CD14-positive monocyte (primary cell): ENCODE results near the gene PIGO. TPM values are rescaled to one million over a fixed set of nuclear protein-coding genes. Genes with fewer than 3 reads are reported as not detected.

ENCODE experiments used
- DNase-seq, 3 donors: peaks; one replicate each; pipeline ENCODE4 v3.0.0-alpha.2; 2011 to 2022
- H2AFZ ChIP-seq: 2 replicates; pipeline ENCODE4 v1.6.0; 2012; ENCODE audit warnings: mild to moderate bottlenecking, low read depth, low read length, inconsistent platforms; ENCODE audit not compliant: insufficient read depth, poor library complexity, severe bottlenecking
- H3K27ac ChIP-seq, 2 donors: 1 replicate in 1 of 2; 2 replicates in 1 of 2; pipeline ENCODE4 v1.5.1; 2012 to 2013; ENCODE audit warnings: low read length in 2 of 2, control low read depth in 1 of 2, inconsistent platforms in 1 of 2, low read depth in 1 of 2, mild to moderate bottlenecking in 1 of 2
- H3K27me3 ChIP-seq, 2 donors: one replicate each; pipeline versions ENCODE4 v1.6.0 to v1.6.1; 2011 to 2013; ENCODE audit warnings: low read length in 2 of 2; ENCODE audit not compliant: control insufficient read depth in 2 of 2, insufficient read depth in 2 of 2
- H3K36me3 ChIP-seq, 2 donors: replicated peaks in 1 of 2; 1 replicate in 1 of 2; 2 replicates in 1 of 2; pipeline versions ENCODE4 v1.5.1 to v1.6.1; 2012 to 2013; ENCODE audit warnings: low read length in 2 of 2, control low read depth in 1 of 2, inconsistent platforms in 1 of 2, mild to moderate bottlenecking in 1 of 2; ENCODE audit not compliant: insufficient read depth in 2 of 2, control insufficient read depth in 1 of 2
- H3K4me1 ChIP-seq, 2 donors: 1 replicate in 1 of 2; 2 replicates in 1 of 2; pipeline versions ENCODE4 v1.5.1 to v1.6.1; 2012 to 2013; ENCODE audit warnings: low read length in 2 of 2, control low read depth in 1 of 2, inconsistent platforms in 1 of 2, mild to moderate bottlenecking in 1 of 2, moderate library complexity in 1 of 2; ENCODE audit not compliant: insufficient read depth in 2 of 2, control insufficient read depth in 1 of 2
- H3K4me2 ChIP-seq: replicated peaks from 2 replicates; pipeline ENCODE3; 2012; ENCODE audit warnings: low read length, moderate library complexity, mild to moderate bottlenecking; ENCODE audit not compliant: poor library complexity, severe bottlenecking; ENCODE audit errors: extremely low read depth
- H3K4me3 ChIP-seq, 3 experiments: fragments of 200-600 bp in 1 of 3; sonication (generic) in 1 of 3; replicated peaks in 1 of 3; 1 replicate in 2 of 3; 2 replicates in 1 of 3; pipeline ENCODE4 v1.5.1; 2011 to 2013; ENCODE audit warnings: low read length in 3 of 3, mild to moderate bottlenecking in 3 of 3, control low read depth in 2 of 3, low read depth in 2 of 3, inconsistent platforms in 1 of 3, moderate library complexity in 1 of 3
- H3K79me2 ChIP-seq: 2 replicates; pipeline ENCODE4 v1.6.0; 2012; ENCODE audit warnings: mild to moderate bottlenecking, control low read depth, inconsistent platforms, low read length, moderate library complexity; ENCODE audit not compliant: insufficient read depth
- H3K9ac ChIP-seq: 2 replicates; pipeline ENCODE4 v1.6.0; 2017; ENCODE audit warnings: low read length, mild to moderate bottlenecking; ENCODE audit not compliant: insufficient read depth, poor library complexity, severe bottlenecking
- H3K9me3 ChIP-seq, 2 donors: replicated peaks in 1 of 2; 1 replicate in 1 of 2; 2 replicates in 1 of 2; pipeline versions ENCODE4 v1.5.1 to v1.6.1; 2012 to 2013; ENCODE audit warnings: low read length in 2 of 2, control low read depth in 1 of 2; ENCODE audit not compliant: control insufficient read depth in 1 of 2, insufficient read depth in 1 of 2
- H4K20me1 ChIP-seq: 2 replicates; pipeline ENCODE4 v1.6.0; 2012; ENCODE audit warnings: mild to moderate bottlenecking, low read length, control low read depth, moderate library complexity; ENCODE audit not compliant: insufficient read depth
- H3K27ac Mint-ChIP-seq, 7 donors: one replicate each; pipeline ENCODE4 v1.8.0; 2020; ENCODE audit warnings: mild to moderate bottlenecking in 7 of 7, mixed read lengths in 7 of 7, moderate library complexity in 6 of 7, inconsistent platforms in 2 of 7
- H3K27me3 Mint-ChIP-seq, 3 donors: one replicate each; pipeline ENCODE4 v1.8.0; 2021 to 2022; ENCODE audit warnings: low read depth in 3 of 3, mild to moderate bottlenecking in 3 of 3, mixed read lengths in 3 of 3, moderate library complexity in 3 of 3, inconsistent platforms in 1 of 3
- H3K36me3 Mint-ChIP-seq, 2 donors: one replicate each; pipeline ENCODE4 v1.8.0; 2020; ENCODE audit warnings: mixed read lengths in 2 of 2, inconsistent platforms in 1 of 2, mild to moderate bottlenecking in 1 of 2
- H3K4me1 Mint-ChIP-seq: one replicate; pipeline ENCODE4 v1.8.0; 2020; ENCODE audit warnings: mild to moderate bottlenecking, mixed read lengths
- H3K4me3 Mint-ChIP-seq, 2 donors: one replicate each; pipeline ENCODE4 v1.8.0; 2020; ENCODE audit warnings: mild to moderate bottlenecking in 2 of 2, mixed read lengths in 2 of 2, moderate library complexity in 1 of 2
- H3K9me3 Mint-ChIP-seq, 7 donors: one replicate each; pipeline ENCODE4 v1.8.0; 2020 to 2022; ENCODE audit warnings: mixed read lengths in 7 of 7, mild to moderate bottlenecking in 6 of 7, moderate library complexity in 6 of 7, inconsistent platforms in 2 of 7
- CTCF ChIP-seq: fragments of 200-600 bp; IDR thresholded peaks from one replicate; pipeline ENCODE4 v1.8.0; 2022; ENCODE audit warnings: antibody characterized with exemption, mild to moderate bottlenecking
- WGBS: methylation state at CpG from one replicate; pipeline ENCODE4 v1.1.5; 2013; ENCODE audit warnings: missing lambda C conversion rate; ENCODE audit not compliant: insufficient coverage; 5-methylcytosine and 5-hydroxymethylcytosine counted together
- intact Hi-C, 2 donors: fragments of 100-400 bp; cut with micrococcal nuclease; formaldehyde crosslinking; loops; one replicate each; pipeline versions ENCODE4 v1.15.0 to v1.15.1; 2023
- polyA plus RNA-seq, 3 donors: library from polyadenylated mRNA; depleted of rRNA in 1 of 3; unstranded in 2 of 3; stranded (reverse) in 1 of 3; fragments of 300-500 nt in 2 of 3; fragments of >200 nt in 1 of 3; fragmentation: Illumina TruSeq in 2 of 3; gene quantifications; 1 replicate in 2 of 3; 2 replicates in 1 of 3; pipeline ENCODE4 v1.2.3, GENCODE V29; 2012 to 2021

PIGO gene
- polyA plus RNA-seq, 3 donors: 15.7 to 19.1 (median 17.3) TPM

DNA sequence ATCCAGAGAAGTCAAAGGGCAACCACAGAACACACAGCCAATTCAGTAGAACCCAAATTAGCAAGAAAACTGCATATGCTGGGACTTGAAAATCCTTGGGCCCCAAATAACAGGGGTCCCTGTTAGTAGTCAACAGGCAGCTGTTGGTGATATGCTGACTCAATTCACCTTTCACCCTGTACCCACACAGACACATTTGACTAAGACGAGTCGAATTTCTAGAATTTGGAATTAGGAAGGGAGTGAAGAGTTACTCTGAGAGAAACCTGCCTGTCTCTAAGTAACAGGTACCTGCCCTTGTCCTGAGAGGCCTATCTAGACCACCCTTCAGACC, 23.1 kb downstream of the PIGO start:
- Histone ChIP-seq H3K9me3 (no peaks in the 10 kb centered on the region), H4K20me1 (peaks cover 37% of the 10 kb centered on the region), H3K27me3 (no peaks in the 10 kb centered on the region), H3K4me1 (peaks cover 22 to 39% of the 10 kb centered on the region in 2 donors), H3K36me3 (peaks cover 4 to 20% of the 10 kb centered on the region in 2 donors), H3K4me2 (peak overlapping the region; percentile 96), H3K4me3 (peak overlapping the region in 1 of 3 experiments; percentile 90), H3K79me2 (peaks cover 44% of the 10 kb centered on the region), H3K9ac (no peak overlapping the region), H2AFZ (peak overlapping the region; percentile 69), H3K27ac (peak overlapping the region in 1 of 2 donors; percentile 97)
- intact Hi-C loops: loop anchor here (5.0 to 10.0 kb wide), 3 partner anchors 39 to 88 kb away; partner anchors contain the start of gene DNAJB5 (in 1 of the 2)
- Mint-ChIP-seq H3K9me3 (no peaks in the 10 kb centered on the region), H3K27ac (peak overlapping the region; percentile 95 to 99 (median 98)), H3K27me3 (no peaks in the 10 kb centered on the region), H3K36me3 (peaks cover 8 to 24% of the 10 kb centered on the region in 2 donors), H3K4me1 (peaks cover 37% of the 10 kb centered on the region), H3K4me3 (peak overlapping the region in 1 of 2 donors; percentile 89)
- no peak for DNase-seq
- no peak for TF ChIP-seq CTCF
- no CpG with 5 or more reads among the region's 2 CpGs for WGBS

DNA sequence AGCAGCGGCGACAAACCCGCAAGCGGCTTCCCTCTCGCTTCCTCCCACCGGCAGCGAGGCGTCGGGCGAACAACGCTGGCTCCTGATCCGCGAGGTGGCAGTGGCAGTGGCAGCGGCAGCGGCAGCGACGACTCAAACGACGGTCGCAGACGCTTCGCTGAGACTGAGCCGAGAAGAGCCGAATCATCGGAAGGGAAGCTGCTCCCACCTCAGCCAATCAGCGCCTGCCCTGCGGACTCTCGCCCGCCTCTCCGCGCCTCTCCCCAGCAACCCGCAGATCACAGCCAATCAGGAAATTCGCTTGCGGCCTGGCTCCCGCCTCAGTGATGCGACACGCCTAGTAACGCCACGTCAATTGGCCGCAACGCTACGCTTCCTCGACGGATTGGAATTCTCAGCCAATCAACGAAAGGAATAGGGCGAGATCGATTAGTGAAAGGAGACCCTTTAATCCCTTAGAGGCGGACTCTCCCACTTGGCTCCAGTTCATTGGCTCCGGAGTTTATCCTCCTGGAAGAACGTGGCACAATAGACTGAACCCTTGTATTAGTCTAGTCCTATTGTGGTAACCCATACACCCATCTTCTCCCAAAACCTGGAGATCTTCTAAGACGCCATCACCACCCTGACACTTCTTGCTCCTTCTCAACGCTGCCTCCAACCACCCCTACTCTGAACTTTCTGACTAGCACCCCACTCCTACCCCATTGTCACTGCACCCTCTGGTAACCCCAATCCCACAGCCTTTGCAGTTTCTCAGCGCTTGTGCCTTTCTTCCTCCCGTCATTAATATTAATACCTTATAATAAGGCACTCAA, 23.7 kb downstream of the PIGO start, which contains the start of gene VCP:
TSS of gene VCP (minus strand) at position 165 of the 818 bp plus-strand sequence. CDS start 272 bp downstream, outside the sequence.
- H3K27me3 Mint-ChIP-seq: peaks cover 0 to under 1% (median 0%) of the 10 kb centered on the region in 3 donors
- WGBS: 6% methylated on average over 48 of the region's 54 CpGs

More for the DNA sequence above, 23.7 kb downstream of the PIGO start, which contains the start of gene VCP:
- Histone ChIP-seq H3K36me3 (peaks cover 10 to 25% of the 10 kb centered on the region in 2 donors), H2AFZ (peak within 1 kb of the TSS; percentile 69), H3K9ac (peak within 1 kb of the TSS; percentile 99), H3K79me2 (peaks cover 44% of the 10 kb centered on the region), H3K4me1 (peaks cover 22 to 33% of the 10 kb centered on the region in 2 donors), H3K4me3 (peak within 1 kb of the TSS; percentile 56 to 90 (median 66)), H4K20me1 (peaks cover 43% of the 10 kb centered on the region), H3K27me3 (no peaks in the 10 kb centered on the region), H3K9me3 (no peaks in the 10 kb centered on the region), H3K27ac (peak within 1 kb of the TSS; percentile 96 to 97), H3K4me2 (peak within 1 kb of the TSS; percentile 96)
- peak within 1 kb of the TSS; percentile 89 to 91 for H3K4me3 Mint-ChIP-seq
- TF ChIP-seq CTCF: no peak
- peaks cover 14 to 30% of the 10 kb centered on the region in 2 donors for H3K36me3 Mint-ChIP-seq
- peaks cover 33% of the 10 kb centered on the region for H3K4me1 Mint-ChIP-seq
- no peaks in the 10 kb centered on the region for H3K9me3 Mint-ChIP-seq
- DNase-seq: peak; percentile 96 to 98 (median 97)
- H3K27ac Mint-ChIP-seq: peak within 1 kb of the TSS; percentile 95 to 99 (median 98)
- intact Hi-C loops: loop anchor here (5.0 to 10.0 kb wide), 3 partner anchors 40 to 88 kb away; partner anchors contain the start of gene DNAJB5 (in 1 of the 2)
